ENCODE data around the gene CRACDL.

The CRACDL gene

GRCh38 chr2:98818164-98818563 lies 117.9 kb downstream of the CRACDL start:
- Histone ChIP-seq H3K36me3 (ENCODE audit: control insufficient read depth in 1 of 2, insufficient read depth in 2 of 2, low read length in 2 of 2) (no peaks in the 10 kb centered on the region), H3K18ac (ENCODE audit: low read length) (no peak overlapping the region), H2AK5ac (ENCODE audit: low read length) (no peak overlapping the region), H2BK5ac (ENCODE audit: low read depth, low read length, poor library complexity) (no peak overlapping the region), H3K9me3 (ENCODE audit: insufficient read depth, low read depth, low read length) (peaks cover 9% of the 10 kb centered on the region), H4K91ac (ENCODE audit: low read depth, low read length) (no peak overlapping the region), H3K79me1 (ENCODE audit: low read length) (peaks cover 5% of the 10 kb centered on the region), H3K4me2 (ENCODE audit: low read length) (no peak overlapping the region), H3K9ac (ENCODE audit: low read length) (no peak overlapping the region), H3K79me2 (ENCODE audit: control insufficient read depth, insufficient read depth, low read length, poor library complexity) (peaks cover 2% of the 10 kb centered on the region), H2BK120ac (ENCODE audit: insufficient read depth, low read length, poor library complexity) (no peak overlapping the region), H4K8ac (ENCODE audit: low read depth, low read length) (no peak overlapping the region), H2AFZ (ENCODE audit: insufficient read depth, low read length, poor library complexity) (no peak overlapping the region), H2BK12ac (ENCODE audit: low read length) (no peak overlapping the region), H3K23ac (ENCODE audit: low read length) (no peak overlapping the region), H3K14ac (ENCODE audit: low read length) (no peak overlapping the region), H3K27me3 (ENCODE audit: insufficient read depth, low read length) (peaks cover 15% of the 10 kb centered on the region), H3K4ac (ENCODE audit: low read depth, low read length) (no peak overlapping the region), H3K4me1 (ENCODE audit: control insufficient read depth in 1 of 2, insufficient read depth in 2 of 2, low read length in 2 of 2) (peaks cover 7 to 14% of the 10 kb centered on the region in 2 experiments), H3K4me3 (ENCODE audit: low read depth, low read length) (no peak overlapping the region), H4K12ac (ENCODE audit: low read depth, low read length) (no peak overlapping the region), H3K27ac (ENCODE audit: low read depth, low read length) (no peak overlapping the region)
- DNase-seq: no peak
- no CpG with 5 or more reads among the region's 5 CpGs for WGBS (ENCODE audit: extremely low coverage, insufficient coverage, insufficient read length)

- no peak overlapping the region for H3K14ac ChIP-seq (ENCODE audit: low read length)
- no peak overlapping the region for H3K4me2 ChIP-seq (ENCODE audit: low read length)
- no peak overlapping the region for H3K18ac ChIP-seq (ENCODE audit: low read length)
- no peak overlapping the region for H4K8ac ChIP-seq (ENCODE audit: low read depth, low read length)
- no peak overlapping the region for H3K4ac ChIP-seq (ENCODE audit: low read depth, low read length)
- H3K27me3 ChIP-seq (ENCODE audit: insufficient read depth, low read length): no peaks in the 10 kb centered on the region
- H2AFZ ChIP-seq (ENCODE audit: insufficient read depth, low read length, poor library complexity): no peak overlapping the region
- H4K91ac ChIP-seq (ENCODE audit: low read depth, low read length): no peak overlapping the region
- H3K36me3 ChIP-seq (ENCODE audit: control insufficient read depth in 1 of 2, insufficient read depth in 2 of 2, low read length in 2 of 2): no peaks in the 10 kb centered on the region
- H4K12ac ChIP-seq (ENCODE audit: low read depth, low read length): no peak overlapping the region
- whole genome bisulfite sequencing (ENCODE audit: extremely low coverage, insufficient coverage, insufficient read length): no CpG with 5 or more reads among the region's 3 CpGs
- H3K27ac ChIP-seq (ENCODE audit: low read depth, low read length): no peak overlapping the region
- peaks cover 2% of the 10 kb centered on the region for H3K9me3 ChIP-seq (ENCODE audit: insufficient read depth, low read depth, low read length)
- no peak overlapping the region for H3K23ac ChIP-seq (ENCODE audit: low read length)
- no peak for DNase-seq
- no peak overlapping the region for H2BK120ac ChIP-seq (ENCODE audit: insufficient read depth, low read length, poor library complexity)
- no peaks in the 10 kb centered on the region for H3K79me2 ChIP-seq (ENCODE audit: control insufficient read depth, insufficient read depth, low read length, poor library complexity)
- H3K79me1 ChIP-seq (ENCODE audit: low read length): no peaks in the 10 kb centered on the region
- H3K4me1 ChIP-seq (ENCODE audit: control insufficient read depth in 1 of 2, insufficient read depth in 2 of 2, low read length in 2 of 2): peaks cover 4 to 5% of the 10 kb centered on the region in 2 experiments
- no peak overlapping the region for H3K9ac ChIP-seq (ENCODE audit: low read length)
- H2BK12ac ChIP-seq (ENCODE audit: low read length): no peak overlapping the region
- H3K4me3 ChIP-seq (ENCODE audit: low read depth, low read length): no peak overlapping the region
- no peak overlapping the region for H2AK5ac ChIP-seq (ENCODE audit: low read length)
- no peak overlapping the region for H2BK5ac ChIP-seq (ENCODE audit: low read depth, low read length, poor library complexity)
Observed at GRCh38 chr2:98816281-98816680, 119.7 kb downstream of the CRACDL start.

GRCh38 chr2:98815795-98816194 lies 120.2 kb downstream of the CRACDL start:
- peaks cover 4 to 5% of the 10 kb centered on the region in 2 experiments for H3K4me1 ChIP-seq (ENCODE audit: control insufficient read depth in 1 of 2, insufficient read depth in 2 of 2, low read length in 2 of 2)
- no peak overlapping the region for H3K23ac ChIP-seq (ENCODE audit: low read length)
- H3K27me3 ChIP-seq (ENCODE audit: insufficient read depth, low read length): no peaks in the 10 kb centered on the region
- H2BK120ac ChIP-seq (ENCODE audit: insufficient read depth, low read length, poor library complexity): no peak overlapping the region
- H3K18ac ChIP-seq (ENCODE audit: low read length): no peak overlapping the region
- no peak overlapping the region for H2BK5ac ChIP-seq (ENCODE audit: low read depth, low read length, poor library complexity)
- no CpG with 5 or more reads among the region's 2 CpGs for WGBS (ENCODE audit: extremely low coverage, insufficient coverage, insufficient read length)
- H3K79me2 ChIP-seq (ENCODE audit: control insufficient read depth, insufficient read depth, low read length, poor library complexity): no peaks in the 10 kb centered on the region
- no peak overlapping the region for H4K12ac ChIP-seq (ENCODE audit: low read depth, low read length)
- no peak overlapping the region for H3K4ac ChIP-seq (ENCODE audit: low read depth, low read length)
- H3K9ac ChIP-seq (ENCODE audit: low read length): no peak overlapping the region
- no peaks in the 10 kb centered on the region for H3K79me1 ChIP-seq (ENCODE audit: low read length)
- no peak overlapping the region for H4K91ac ChIP-seq (ENCODE audit: low read depth, low read length)
- DNase-seq: no peak
- H3K14ac ChIP-seq (ENCODE audit: low read length): no peak overlapping the region
- H2AFZ ChIP-seq (ENCODE audit: insufficient read depth, low read length, poor library complexity): no peak overlapping the region
- H3K27ac ChIP-seq (ENCODE audit: low read depth, low read length): no peak overlapping the region
- no peak overlapping the region for H2AK5ac ChIP-seq (ENCODE audit: low read length)
- H3K4me2 ChIP-seq (ENCODE audit: low read length): no peak overlapping the region
- H2BK12ac ChIP-seq (ENCODE audit: low read length): no peak overlapping the region
- no peak overlapping the region for H4K8ac ChIP-seq (ENCODE audit: low read depth, low read length)
- H3K4me3 ChIP-seq (ENCODE audit: low read depth, low read length): no peak overlapping the region
- H3K36me3 ChIP-seq (ENCODE audit: control insufficient read depth in 1 of 2, insufficient read depth in 2 of 2, low read length in 2 of 2): no peaks in the 10 kb centered on the region
- H3K9me3 ChIP-seq (ENCODE audit: insufficient read depth, low read depth, low read length): peaks cover 2% of the 10 kb centered on the region

DNA sequence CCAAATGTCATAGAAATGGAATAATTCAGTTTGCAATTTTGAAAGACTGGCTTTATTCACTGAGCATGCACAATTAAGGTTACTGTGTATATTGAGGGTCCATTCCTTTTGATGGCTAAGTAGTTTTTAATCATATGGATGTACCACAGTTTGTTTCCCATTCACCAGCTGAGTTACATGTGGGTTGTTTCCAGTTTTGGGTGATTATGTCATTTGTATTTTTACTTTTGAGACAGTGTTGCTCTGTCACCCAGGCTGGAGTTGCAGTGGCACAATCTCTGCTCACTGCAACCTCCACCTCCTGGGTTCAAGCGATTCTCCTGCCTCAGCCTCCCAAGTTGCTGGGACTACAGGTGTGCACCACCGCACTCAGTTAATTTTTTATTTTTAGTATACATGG lies 124.3 kb downstream of the CRACDL start:
- H3K4me2 ChIP-seq (ENCODE audit: low read length): no peak overlapping the region
- H3K36me3 ChIP-seq (ENCODE audit: control insufficient read depth in 1 of 2, insufficient read depth in 2 of 2, low read length in 2 of 2): no peaks in the 10 kb centered on the region
- no peak overlapping the region for H4K8ac ChIP-seq (ENCODE audit: low read depth, low read length)
- no peak overlapping the region for H4K91ac ChIP-seq (ENCODE audit: low read depth, low read length)
- no peak overlapping the region for H3K23ac ChIP-seq (ENCODE audit: low read length)
- DNase-seq: no peak
- H3K14ac ChIP-seq (ENCODE audit: low read length): no peak overlapping the region
- no peaks in the 10 kb centered on the region for H3K79me1 ChIP-seq (ENCODE audit: low read length)
- H3K18ac ChIP-seq (ENCODE audit: low read length): no peak overlapping the region
- WGBS (ENCODE audit: extremely low coverage, insufficient coverage, insufficient read length): no CpG with 5 or more reads among the region's 2 CpGs
- no peak overlapping the region for H3K4ac ChIP-seq (ENCODE audit: low read depth, low read length)
- no peak overlapping the region for H2AFZ ChIP-seq (ENCODE audit: insufficient read depth, low read length, poor library complexity)
- no peaks in the 10 kb centered on the region for H3K79me2 ChIP-seq (ENCODE audit: control insufficient read depth, insufficient read depth, low read length, poor library complexity)
- H2BK12ac ChIP-seq (ENCODE audit: low read length): no peak overlapping the region
- H3K4me1 ChIP-seq (ENCODE audit: control insufficient read depth in 1 of 2, insufficient read depth in 2 of 2, low read length in 2 of 2): no peaks in the 10 kb centered on the region
- no peak overlapping the region for H4K12ac ChIP-seq (ENCODE audit: low read depth, low read length)
- no peak overlapping the region for H3K27ac ChIP-seq (ENCODE audit: low read depth, low read length)
- no peak overlapping the region for H2AK5ac ChIP-seq (ENCODE audit: low read length)
- no peak overlapping the region for H2BK5ac ChIP-seq (ENCODE audit: low read depth, low read length, poor library complexity)
- H3K9ac ChIP-seq (ENCODE audit: low read length): no peak overlapping the region
- H2BK120ac ChIP-seq (ENCODE audit: insufficient read depth, low read length, poor library complexity): no peak overlapping the region
- no peaks in the 10 kb centered on the region for H3K27me3 ChIP-seq (ENCODE audit: insufficient read depth, low read length)
- H3K9me3 ChIP-seq (ENCODE audit: insufficient read depth, low read depth, low read length): peaks cover 2% of the 10 kb centered on the region
- H3K4me3 ChIP-seq (ENCODE audit: low read depth, low read length): no peak overlapping the region
